KOPT-K1 (cell line): ENCODE measurements around the gene EOLA1.
A peak's percentile ranks its signal among the peaks of the same experiment; 100 is the strongest.
"Not testable (repeated sequence)": the region's sequence is repeated elsewhere in the genome, so short reads cannot be mapped to it uniquely, and the experiment has no call there.

ENCODE experiments used
- H3K27ac ChIP-seq: fragments of 200-600 bp; sonication (generic); 2 replicates; pipeline ENCODE4 v1.5.1; 2016; ENCODE audit warnings: antibody characterized with exemption, mild to moderate bottlenecking, low read depth, low read length; ENCODE audit not compliant: poor library complexity, severe bottlenecking
- H3K36me3 ChIP-seq: fragments of 200-600 bp; sonication (generic); 2 replicates; pipeline ENCODE4 v1.5.1; 2017; ENCODE audit warnings: antibody characterized with exemption, mild to moderate bottlenecking, low read length, moderate library complexity; ENCODE audit not compliant: insufficient read depth
- H3K9me3 ChIP-seq: fragments of 200-600 bp; sonication (generic); 2 replicates; pipeline ENCODE4 v1.5.1; 2017; ENCODE audit warnings: antibody characterized with exemption, low read length, mild to moderate bottlenecking; ENCODE audit not compliant: insufficient read depth, poor library complexity, severe bottlenecking

EOLA1 gene

DNA sequence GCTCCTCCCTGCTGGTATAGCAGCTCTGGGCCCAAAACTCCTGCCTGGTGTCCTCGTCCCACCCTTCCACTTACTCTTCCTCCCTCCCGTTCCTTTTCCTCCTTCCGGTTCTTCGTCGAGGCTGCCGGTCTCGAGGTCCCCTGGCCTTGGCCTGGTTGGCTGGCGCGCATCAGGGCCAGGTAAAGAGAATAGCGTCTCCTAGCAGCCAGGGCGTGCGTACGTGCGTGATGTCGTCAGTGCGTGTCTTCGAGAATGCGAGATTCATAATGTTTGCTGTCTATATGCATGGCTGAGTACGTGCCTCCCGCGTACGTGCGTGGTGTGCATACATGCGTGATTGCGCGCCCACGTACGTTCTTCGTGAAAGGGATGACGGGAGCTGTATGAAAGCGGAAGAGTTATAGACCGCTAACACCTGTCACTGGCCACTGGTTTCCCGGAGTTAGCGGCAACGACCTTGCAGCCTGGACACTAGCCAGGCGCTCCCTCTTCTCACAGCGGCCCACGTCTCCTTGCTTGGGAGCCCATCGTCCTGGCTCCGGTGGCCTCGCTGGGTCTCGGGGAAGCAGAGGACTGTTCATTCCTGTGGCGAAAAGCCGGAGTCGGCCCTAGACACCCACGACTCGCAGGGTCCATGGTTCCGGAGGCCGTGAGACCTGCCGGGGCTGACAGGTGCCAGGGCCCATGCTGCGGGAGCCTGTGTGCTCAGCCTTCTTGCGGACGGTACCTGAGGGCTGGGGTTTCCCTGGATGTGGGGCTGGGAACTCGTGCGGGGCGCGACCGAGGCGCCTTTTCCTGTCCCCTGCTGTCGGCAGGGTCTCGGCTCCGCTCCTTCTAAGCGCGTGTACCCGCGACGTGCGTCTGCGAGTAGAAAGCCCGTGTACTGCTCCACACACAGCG, at the start of gene EOLA1:
Gene EOLA1 (plus strand): TSS at position 392 of the 900 bp plus-strand sequence. CDS start 4,619 bp downstream, outside the sequence.
- Histone ChIP-seq H3K9me3 (no peaks in the 10 kb centered on the region), H3K36me3 (no peaks in the 10 kb centered on the region; the same call in 1 of the 2 replicates), H3K27ac (peak within 1 kb of the TSS; percentile 84)

GRCh38 chrX:149491812-149492211, 49.0 kb upstream of the EOLA1 start:
- Histone ChIP-seq H3K36me3 (peaks cover 81% of the 10 kb centered on the region), H3K9me3 (no peaks in the 10 kb centered on the region), H3K27ac (no peak overlapping the region)

DNA sequence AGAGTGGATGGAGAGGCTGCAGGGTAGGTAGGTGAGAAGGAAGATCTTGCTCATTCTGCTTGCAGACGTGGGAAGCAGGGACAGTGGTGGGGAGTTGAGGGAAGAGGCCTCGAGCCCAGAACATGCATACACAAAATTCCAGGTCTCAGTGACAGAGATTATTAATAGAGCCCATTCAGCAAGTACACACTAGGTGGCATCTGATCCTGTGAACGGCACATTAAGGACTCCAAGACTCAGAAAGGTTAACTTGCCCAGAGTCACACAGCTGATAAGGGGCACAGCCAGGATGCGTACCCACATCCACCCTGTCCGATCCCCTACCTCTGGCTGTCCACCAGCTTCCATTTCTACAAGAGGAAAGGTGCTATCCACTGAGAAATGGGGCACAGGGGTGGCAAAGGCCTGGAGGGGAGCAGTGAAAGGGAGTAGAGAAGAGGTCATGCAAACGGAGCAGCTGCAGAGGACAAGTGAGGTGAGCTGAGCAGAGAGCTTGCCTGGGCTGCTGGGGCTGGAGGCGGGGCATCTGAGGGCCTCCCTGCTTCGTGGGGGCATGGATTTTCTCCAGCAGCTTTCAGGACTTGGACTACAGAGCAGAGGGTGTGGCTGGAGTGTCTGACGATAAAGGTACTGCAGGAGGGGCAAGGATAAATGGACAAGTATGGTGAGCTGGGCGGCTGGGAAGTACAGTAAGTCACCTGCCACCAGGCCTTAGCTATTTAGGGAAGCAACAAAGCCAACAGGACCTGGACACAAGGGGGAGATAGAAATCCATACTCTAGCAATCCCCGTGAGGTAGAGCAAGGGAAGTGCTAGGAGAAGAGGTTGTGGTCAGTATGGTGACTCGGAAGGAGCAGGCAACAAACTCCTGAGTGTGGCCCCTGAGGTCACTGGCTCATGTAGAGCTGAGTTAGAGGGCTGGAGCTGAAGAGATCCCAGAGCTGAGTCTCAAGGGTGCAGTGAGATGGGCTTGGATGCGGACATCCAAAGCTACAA, 46.9 kb upstream of the EOLA1 start:
- Histone ChIP-seq H3K9me3 (no peaks in the 10 kb centered on the region), H3K27ac (no peak overlapping the region), H3K36me3 (peaks cover 93% of the 10 kb centered on the region)

DNA sequence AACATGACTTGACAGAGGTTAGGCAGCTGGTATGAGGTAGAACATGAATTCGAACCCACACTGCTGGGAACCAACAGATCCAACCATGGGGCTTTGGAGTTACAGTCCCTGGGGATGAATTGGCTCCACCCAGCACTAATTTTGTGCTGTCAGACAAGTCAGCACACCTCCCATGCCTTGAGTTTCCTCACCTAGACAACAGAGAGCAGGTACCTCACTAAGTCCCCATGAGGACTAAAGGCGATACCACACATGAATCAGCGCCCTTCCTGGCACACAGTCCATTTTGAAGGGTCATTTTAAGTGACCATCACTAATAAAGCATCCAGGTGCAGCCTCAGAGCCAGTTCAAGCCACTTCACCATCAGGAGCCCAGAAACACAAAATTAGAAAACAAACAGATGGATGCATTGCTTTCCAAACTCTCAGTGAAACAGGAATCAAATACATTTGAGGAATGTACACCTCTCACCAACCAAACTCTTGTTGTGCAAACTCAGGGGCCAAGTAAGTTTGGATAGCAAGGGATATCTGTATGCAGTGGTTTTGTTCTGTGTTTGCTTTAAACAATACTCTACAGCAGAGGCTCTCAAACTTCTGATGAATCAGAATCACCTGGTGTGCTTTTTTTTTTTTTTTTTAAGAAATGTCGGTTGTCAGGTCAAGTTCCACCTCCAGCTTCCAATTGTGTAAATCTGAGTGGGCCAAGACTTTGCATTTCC, 45.8 kb upstream of the EOLA1 start:
- no peak overlapping the region for H3K27ac ChIP-seq
- peaks cover 87% of the 10 kb centered on the region for H3K36me3 ChIP-seq
- no peaks in the 10 kb centered on the region for H3K9me3 ChIP-seq

DNA sequence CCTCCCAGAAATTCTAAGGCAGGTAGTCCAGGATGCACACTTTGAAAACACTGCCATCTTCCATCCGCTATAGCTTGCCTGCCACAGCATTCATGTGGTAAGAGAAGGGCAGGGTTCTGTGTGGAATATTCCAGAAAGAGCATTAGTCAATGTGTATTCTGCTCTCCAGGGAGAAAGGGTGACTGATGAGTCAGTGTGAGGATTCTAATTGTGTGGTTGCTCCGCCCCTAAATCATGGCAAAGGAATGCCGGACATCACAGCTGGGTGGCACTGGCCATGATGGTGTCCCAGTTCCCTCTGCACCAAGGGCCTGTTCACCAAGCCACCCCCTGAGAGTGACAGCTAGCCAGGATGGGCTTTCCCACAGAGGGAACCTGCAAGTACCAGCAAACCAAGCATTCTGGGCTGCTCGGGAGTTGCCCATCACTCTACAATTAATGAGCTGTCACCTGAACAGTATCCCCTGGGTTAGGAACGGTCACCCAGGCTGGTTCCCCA, 45.2 kb upstream of the EOLA1 start:
- Histone ChIP-seq H3K36me3 (peaks cover 87% of the 10 kb centered on the region), H3K9me3 (no peaks in the 10 kb centered on the region), H3K27ac (no peak overlapping the region)

- peaks cover 88% of the 10 kb centered on the region for H3K36me3 ChIP-seq
- no peak overlapping the region for H3K27ac ChIP-seq
- H3K9me3 ChIP-seq, result no peaks in the 10 kb centered on the region
These were observed 43.8 kb upstream of the EOLA1 start for GRCh38 chrX:149497054-149497453.

DNA sequence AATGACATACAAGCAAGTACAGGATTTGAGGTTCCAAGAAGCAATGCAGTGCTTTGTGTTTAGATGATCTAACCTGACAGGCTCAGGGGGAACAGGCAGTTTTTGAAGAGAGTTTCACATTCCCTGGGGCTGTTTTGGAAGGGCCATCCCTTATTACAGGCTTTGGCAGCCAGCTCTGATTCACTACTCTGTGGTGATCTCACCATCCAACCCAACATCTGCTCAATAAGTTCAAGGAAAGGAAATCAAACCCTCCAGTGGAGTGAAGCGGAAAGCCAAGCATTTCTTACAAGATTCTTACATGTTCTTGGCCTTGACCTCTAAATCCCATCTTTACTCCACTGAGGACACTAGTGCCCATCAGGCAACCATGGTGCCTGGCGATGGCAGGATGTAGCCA, 43.2 kb upstream of the EOLA1 start:
- Histone ChIP-seq H3K27ac (no peak overlapping the region), H3K36me3 (peaks cover 88% of the 10 kb centered on the region), H3K9me3 (no peaks in the 10 kb centered on the region)

- Histone ChIP-seq H3K9me3 (no peaks in the 10 kb centered on the region), H3K27ac (no peak overlapping the region), H3K36me3 (peaks cover 77% of the 10 kb centered on the region)
These were observed 42.0 kb upstream of the EOLA1 start for GRCh38 chrX:149498767-149499166.

DNA sequence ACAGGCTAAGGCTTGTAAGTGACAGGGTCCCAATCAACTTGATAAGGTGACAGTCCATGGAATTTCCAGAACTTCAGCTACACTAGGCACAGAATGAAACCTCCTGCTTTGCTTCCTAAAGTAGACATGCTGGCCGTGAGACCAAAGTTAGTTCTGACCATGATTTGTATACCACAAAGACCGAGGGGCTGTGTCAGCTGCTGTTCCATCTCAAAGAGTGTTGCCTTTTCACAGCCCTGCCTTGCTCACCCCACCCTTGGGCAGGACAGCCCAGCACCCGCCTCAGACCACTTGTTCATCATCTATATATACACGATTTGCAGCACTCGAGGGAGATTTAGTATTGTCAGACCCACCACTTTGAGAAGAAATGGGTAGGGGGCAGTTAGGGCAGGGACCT, 41.0 kb upstream of the EOLA1 start:
- Histone ChIP-seq H3K36me3 (peaks cover 67% of the 10 kb centered on the region), H3K27ac (no peak overlapping the region), H3K9me3 (no peaks in the 10 kb centered on the region)

DNA sequence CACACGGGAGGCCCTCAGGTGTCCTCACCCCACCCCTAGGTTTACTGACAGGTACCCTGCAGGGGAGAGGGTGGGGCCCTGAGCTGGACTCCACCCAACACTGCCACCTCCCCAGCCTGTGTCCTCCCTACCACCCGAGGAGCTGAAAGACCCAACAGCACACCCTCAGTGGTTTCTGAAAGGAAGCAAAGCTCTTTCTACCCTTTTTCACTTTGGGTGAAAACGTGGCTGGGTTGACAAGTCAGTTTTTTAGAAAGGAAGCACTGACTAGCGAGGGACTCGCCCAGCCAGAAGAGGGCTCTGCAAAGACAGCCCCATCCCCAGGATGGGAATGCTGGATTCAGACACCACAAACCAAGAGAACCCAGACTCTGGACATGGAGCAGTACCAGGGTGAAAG, 37.9 kb upstream of the EOLA1 start:
- H3K9me3 ChIP-seq, H3K27ac ChIP-seq: not testable (repeated sequence)
- H3K36me3 ChIP-seq, result peaks cover 36% of the 10 kb centered on the region

DNA sequence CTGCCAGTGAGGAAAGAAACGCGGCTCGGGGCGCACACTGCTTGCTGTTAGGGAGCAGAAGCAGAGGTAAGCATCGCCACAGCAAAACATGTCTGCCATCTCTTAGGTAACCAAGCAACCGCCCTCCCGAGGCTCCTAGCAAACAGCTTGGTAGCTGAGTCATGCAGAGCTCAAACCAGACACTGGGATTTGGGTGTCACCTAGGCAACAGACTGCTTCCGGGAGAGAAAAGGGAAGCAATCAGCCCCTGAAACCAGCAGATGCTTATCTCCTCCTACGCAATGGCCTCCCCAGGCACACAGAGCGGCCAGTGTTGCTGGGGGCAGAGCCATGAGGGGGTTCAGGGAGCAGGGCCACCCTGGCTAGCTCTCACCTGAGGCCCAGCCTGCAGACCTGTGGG, 37.4 kb upstream of the EOLA1 start:
- not testable (repeated sequence) for H3K9me3 ChIP-seq, H3K27ac ChIP-seq
- peaks cover 31% of the 10 kb centered on the region for H3K36me3 ChIP-seq

GRCh38 chrX:149504226-149504914, 36.4 kb upstream of the EOLA1 start:
- H3K27ac ChIP-seq, result peak overlapping the region; percentile 50
- peaks cover 30% of the 10 kb centered on the region for H3K36me3 ChIP-seq
- no peaks in the 10 kb centered on the region for H3K9me3 ChIP-seq

DNA sequence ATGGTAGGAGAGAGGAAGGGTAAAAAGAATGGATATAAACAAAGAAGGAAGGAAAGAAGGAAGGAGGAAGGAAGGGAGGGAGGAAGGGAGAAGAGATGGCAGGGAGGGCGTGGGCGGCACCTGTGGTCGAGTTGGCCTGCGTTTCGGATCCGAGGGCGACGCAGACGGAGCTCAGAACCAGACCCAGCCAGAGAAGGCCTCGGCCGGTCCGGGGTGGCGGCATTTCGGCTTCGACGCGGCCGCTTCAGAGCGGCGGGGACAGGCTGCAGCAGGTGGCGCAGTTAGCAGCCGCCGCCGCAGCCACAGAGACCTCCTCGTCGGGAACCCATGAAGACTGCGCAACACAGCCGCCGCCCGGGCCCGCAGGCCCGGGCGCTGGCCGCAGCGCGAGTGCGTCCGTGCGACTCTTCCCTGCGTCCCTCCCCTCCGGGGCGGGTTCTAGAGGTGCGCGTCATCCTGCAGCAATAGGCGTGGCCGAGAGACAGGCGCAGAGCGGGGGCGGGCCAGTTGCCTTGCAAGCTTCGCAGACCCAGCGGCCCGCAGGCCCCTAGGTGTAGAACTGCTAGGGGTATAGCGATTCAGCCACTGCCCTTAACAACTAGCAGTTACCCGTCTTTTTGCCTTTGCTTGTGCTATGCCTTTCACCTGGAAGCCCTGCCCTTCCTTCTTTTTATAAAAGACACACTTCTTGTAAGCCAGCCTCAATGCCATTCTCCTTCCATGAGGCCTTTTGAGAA, 35.7 kb upstream of the EOLA1 start, which contains the start of gene IDS:
Gene IDS (minus strand): TSS at position 392 of the 737 bp plus-strand sequence. CDS start 169 bp downstream, at position 223.
- Histone ChIP-seq H3K36me3 (peaks cover 24% of the 10 kb centered on the region), H3K27ac (peak within 1 kb of the TSS; percentile 50), H3K9me3 (no peaks in the 10 kb centered on the region)
